Karpas-422 (cell line): ENCODE measurements around the gene ARSB. TPM values are rescaled to one million over a fixed set of nuclear protein-coding genes. Genes with fewer than 3 reads are reported as not detected.
"Not testable (repeated sequence)": the region's sequence is repeated elsewhere in the genome, so short reads cannot be mapped to it uniquely, and the experiment has no call there.

Experiments used
- DNase-seq: peaks from one replicate; pipeline ENCODE4 v3.0.0-alpha.2; 2015
- H2AFZ ChIP-seq: fragments of 200-600 bp; sonication (generic); 2 replicates; pipeline ENCODE4 v1.6.1; 2014; ENCODE audit warnings: antibody characterized with exemption, low read length, mixed read lengths
- H3K27ac ChIP-seq: fragments of 200-600 bp; sonication (generic); 2 replicates; pipeline ENCODE4 v1.5.1; 2014; ENCODE audit warnings: mild to moderate bottlenecking, low read length, moderate library complexity
- H3K27me3 ChIP-seq: fragments of 200-600 bp; sonication (generic); 2 replicates; pipeline ENCODE4 v1.6.1; 2014; ENCODE audit warnings: low read length, mixed read lengths
- H3K36me3 ChIP-seq: fragments of 200-600 bp; sonication (generic); 2 replicates; pipeline ENCODE4 v1.6.1; 2014; ENCODE audit warnings: low read length, mixed read lengths; ENCODE audit not compliant: insufficient read depth
- H3K4me1 ChIP-seq: fragments of 200-600 bp; sonication (generic); 2 replicates; pipeline ENCODE4 v1.6.1; 2014; ENCODE audit warnings: mild to moderate bottlenecking, low read length, mixed read lengths
- H3K4me2 ChIP-seq: fragments of 200-600 bp; sonication (generic); 2 replicates; pipeline ENCODE4 v1.6.1; 2014; ENCODE audit warnings: low read length, low read depth, mild to moderate bottlenecking; ENCODE audit not compliant: poor library complexity, severe bottlenecking
- H3K4me3 ChIP-seq: fragments of 200-600 bp; sonication (generic); 2 replicates; pipeline ENCODE4 v1.5.1; 2014; ENCODE audit warnings: mild to moderate bottlenecking, antibody characterized with exemption, low read length, mixed read lengths
- H3K79me2 ChIP-seq: fragments of 200-600 bp; sonication (generic); 2 replicates; pipeline ENCODE4 v1.6.1; 2014; ENCODE audit warnings: mild to moderate bottlenecking, low read length, mixed read lengths
- H3K9ac ChIP-seq: fragments of 200-600 bp; sonication (generic); 2 replicates; pipeline ENCODE4 v1.6.0; 2014; ENCODE audit warnings: low read length
- H3K9me2 ChIP-seq: fragments of 200-600 bp; sonication (generic), shearing (Covaris generic); replicated peaks from 2 replicates; pipeline ENCODE4 v1.6.0; 2014; ENCODE audit warnings: mild to moderate bottlenecking, low read length, moderate library complexity; ENCODE audit not compliant: insufficient read depth
- H3K9me3 ChIP-seq: fragments of 300-700, 200-600 bp; sonication (generic); 2 replicates; pipeline ENCODE4 v1.6.1; 2014; ENCODE audit warnings: low read length, mixed read lengths
- H4K20me1 ChIP-seq: fragments of 200-600 bp; sonication (generic); 2 replicates; pipeline ENCODE4 v1.6.1; 2014; ENCODE audit warnings: mild to moderate bottlenecking, antibody characterized with exemption, low read length, low read depth; ENCODE audit not compliant: insufficient read depth
- total RNA-seq: library from RNA; depleted of rRNA; stranded (reverse); fragments of >200 nt; shearing (Covaris generic); gene quantifications from 2 replicates; pipeline ENCODE4 v1.2.3, GENCODE V29; 2014; ENCODE audit warnings: low replicate concordance

ARSB gene
- total RNA-seq, 1 experiment from 2014 or later, result 10.8 TPM

- no peak overlapping the region for H3K9ac ChIP-seq
These were observed 213.6 kb downstream of the ARSB start for GRCh38 chr5:78771260-78772205.

GRCh38 chr5:78768781-78769380, 216.2 kb downstream of the ARSB start:
- no peak overlapping the region for H3K4me2 ChIP-seq
- H3K27ac ChIP-seq, result no peak overlapping the region
- no peak for DNase-seq
- H3K4me1 ChIP-seq, result no peaks in the 10 kb centered on the region
- no peaks in the 10 kb centered on the region for H4K20me1 ChIP-seq
- H2AFZ ChIP-seq, result no peak overlapping the region
- no peaks in the 10 kb centered on the region for H3K9me2 ChIP-seq
- H3K9ac ChIP-seq, result no peak overlapping the region
- no peaks in the 10 kb centered on the region for H3K36me3 ChIP-seq
- H3K27me3 ChIP-seq, result no peaks in the 10 kb centered on the region
- no peaks in the 10 kb centered on the region for H3K79me2 ChIP-seq
- H3K9me3 ChIP-seq, result no peaks in the 10 kb centered on the region
- H3K4me3 ChIP-seq, result no peak overlapping the region

More at GRCh38 chr5:78771260-78772205, 213.6 kb downstream of the ARSB start:
- no peaks in the 10 kb centered on the region for H3K79me2 ChIP-seq
- no peak overlapping the region for H2AFZ ChIP-seq
- H3K9me3 ChIP-seq, result no peaks in the 10 kb centered on the region
- H3K9me2 ChIP-seq, result no peaks in the 10 kb centered on the region
- H3K27ac ChIP-seq, result no peak overlapping the region
- DNase-seq, result no peak
- H3K36me3 ChIP-seq, result no peaks in the 10 kb centered on the region
- H3K4me2 ChIP-seq, result no peak overlapping the region
- no peaks in the 10 kb centered on the region for H4K20me1 ChIP-seq
- no peak overlapping the region for H3K4me3 ChIP-seq
- no peaks in the 10 kb centered on the region for H3K4me1 ChIP-seq
- H3K27me3 ChIP-seq, result no peaks in the 10 kb centered on the region

GRCh38 chr5:78766412-78766762, 218.7 kb downstream of the ARSB start:
- DNase-seq, result no peak
- H3K27me3 ChIP-seq, result no peaks in the 10 kb centered on the region
- no peak overlapping the region for H3K4me3 ChIP-seq
- H2AFZ ChIP-seq, result no peak overlapping the region
- no peaks in the 10 kb centered on the region for H3K9me3 ChIP-seq
- H3K9me2 ChIP-seq, result no peaks in the 10 kb centered on the region
- H3K27ac ChIP-seq, result no peak overlapping the region
- H3K9ac ChIP-seq, result no peak overlapping the region
- no peaks in the 10 kb centered on the region for H4K20me1 ChIP-seq
- no peak overlapping the region for H3K4me2 ChIP-seq
- H3K4me1 ChIP-seq, result no peaks in the 10 kb centered on the region
- no peaks in the 10 kb centered on the region for H3K36me3 ChIP-seq
- H3K79me2 ChIP-seq, result no peaks in the 10 kb centered on the region

- no peaks in the 10 kb centered on the region for H3K9me3 ChIP-seq
- no peak overlapping the region for H3K27ac ChIP-seq
- H3K27me3 ChIP-seq, result no peaks in the 10 kb centered on the region
- DNase-seq, result no peak
- no peaks in the 10 kb centered on the region for H3K79me2 ChIP-seq
- H3K4me3 ChIP-seq, result no peak overlapping the region
- no peak overlapping the region for H3K4me2 ChIP-seq
- H4K20me1 ChIP-seq, result no peaks in the 10 kb centered on the region
- H3K36me3 ChIP-seq, result no peaks in the 10 kb centered on the region
- no peak overlapping the region for H3K9ac ChIP-seq
- H3K9me2 ChIP-seq, result no peaks in the 10 kb centered on the region
- no peak overlapping the region for H2AFZ ChIP-seq
- H3K4me1 ChIP-seq, result peaks cover 1% of the 10 kb centered on the region
These were observed 219.2 kb downstream of the ARSB start for GRCh38 chr5:78765756-78766411.

- H3K4me2 ChIP-seq, result no peak overlapping the region
- H3K9me2 ChIP-seq, result no peaks in the 10 kb centered on the region
- no peaks in the 10 kb centered on the region for H3K36me3 ChIP-seq
- no peak overlapping the region for H2AFZ ChIP-seq
- H4K20me1 ChIP-seq, result no peaks in the 10 kb centered on the region
- DNase-seq, result no peak
- no peaks in the 10 kb centered on the region for H3K27me3 ChIP-seq
- no peak overlapping the region for H3K9ac ChIP-seq
- H3K4me1 ChIP-seq, result peaks cover 9% of the 10 kb centered on the region
- H3K9me3 ChIP-seq, result no peaks in the 10 kb centered on the region
- no peak overlapping the region for H3K4me3 ChIP-seq
- H3K79me2 ChIP-seq, result no peaks in the 10 kb centered on the region
- no peak overlapping the region for H3K27ac ChIP-seq
These were observed 220.0 kb downstream of the ARSB start for GRCh38 chr5:78765116-78765515.

GRCh38 chr5:78763659-78764189, 221.4 kb downstream of the ARSB start:
- Histone ChIP-seq H3K9ac (no peak overlapping the region), H3K4me2 (no peak overlapping the region), H4K20me1 (no peaks in the 10 kb centered on the region), H3K36me3 (no peaks in the 10 kb centered on the region), H3K27ac (no peak overlapping the region), H3K4me1 (peaks cover 14% of the 10 kb centered on the region), H2AFZ (no peak overlapping the region), H3K27me3 (no peaks in the 10 kb centered on the region), H3K9me2 (no peaks in the 10 kb centered on the region), H3K4me3 (no peak overlapping the region), H3K9me3 (no peaks in the 10 kb centered on the region), H3K79me2 (no peaks in the 10 kb centered on the region)
- no peak for DNase-seq

- H3K36me3 ChIP-seq, H3K9me2 ChIP-seq, H3K27ac ChIP-seq, H3K4me2 ChIP-seq, H3K4me3 ChIP-seq, H3K9me3 ChIP-seq, DNase-seq, H3K79me2 ChIP-seq, H4K20me1 ChIP-seq, H2AFZ ChIP-seq, H3K9ac ChIP-seq, H3K27me3 ChIP-seq: not testable (repeated sequence)
- peaks cover 23% of the 10 kb centered on the region for H3K4me1 ChIP-seq
These were observed 222.4 kb downstream of the ARSB start for GRCh38 chr5:78762743-78763142.

- Histone ChIP-seq H3K4me1 (peaks cover 23% of the 10 kb centered on the region), H3K27ac (no peak overlapping the region)
These were observed 223.3 kb downstream of the ARSB start for GRCh38 chr5:78761840-78762239.

More at GRCh38 chr5:78761840-78762239, 223.3 kb downstream of the ARSB start:
- Histone ChIP-seq H3K9me3 (no peaks in the 10 kb centered on the region), H3K4me3 (no peak overlapping the region), H3K9ac (no peak overlapping the region), H3K4me2 (no peak overlapping the region), H3K9me2 (no peaks in the 10 kb centered on the region), H3K36me3 (no peaks in the 10 kb centered on the region), H2AFZ (no peak overlapping the region), H4K20me1 (no peaks in the 10 kb centered on the region), H3K27me3 (no peaks in the 10 kb centered on the region), H3K79me2 (no peaks in the 10 kb centered on the region)
- no peak for DNase-seq
